Right lung (tissue), 5 donors: ENCODE measurements around the gene PDE4D. TPM values are rescaled to one million over a fixed set of nuclear protein-coding genes. Genes with fewer than 3 reads are reported as not detected.
"Not testable (repeated sequence)": the region's sequence is repeated elsewhere in the genome, so short reads cannot be mapped to it uniquely, and the experiment has no call there.

ENCODE experiments used
- DNase-seq, 2 donors: peaks; one replicate each; pipeline ENCODE4 v3.0.0-alpha.2; 2013
- polyA plus RNA-seq, 5 donors: library from polyadenylated mRNA; unstranded; fragments of 120-200 nt; gene quantifications; one replicate each; pipeline versions ENCODE4 v1.2.1 to v1.2.3, GENCODE V29; 2013; ENCODE audit warnings: inconsistent platforms in 1 of 5, low replicate concordance in 1 of 5; ENCODE audit not compliant: insufficient read length in 5 of 5, insufficient read depth in 1 of 5

The PDE4D gene
- polyA plus RNA-seq, 5 donors, result 14.6 to 27.4 (median 22.0) TPM

DNA sequence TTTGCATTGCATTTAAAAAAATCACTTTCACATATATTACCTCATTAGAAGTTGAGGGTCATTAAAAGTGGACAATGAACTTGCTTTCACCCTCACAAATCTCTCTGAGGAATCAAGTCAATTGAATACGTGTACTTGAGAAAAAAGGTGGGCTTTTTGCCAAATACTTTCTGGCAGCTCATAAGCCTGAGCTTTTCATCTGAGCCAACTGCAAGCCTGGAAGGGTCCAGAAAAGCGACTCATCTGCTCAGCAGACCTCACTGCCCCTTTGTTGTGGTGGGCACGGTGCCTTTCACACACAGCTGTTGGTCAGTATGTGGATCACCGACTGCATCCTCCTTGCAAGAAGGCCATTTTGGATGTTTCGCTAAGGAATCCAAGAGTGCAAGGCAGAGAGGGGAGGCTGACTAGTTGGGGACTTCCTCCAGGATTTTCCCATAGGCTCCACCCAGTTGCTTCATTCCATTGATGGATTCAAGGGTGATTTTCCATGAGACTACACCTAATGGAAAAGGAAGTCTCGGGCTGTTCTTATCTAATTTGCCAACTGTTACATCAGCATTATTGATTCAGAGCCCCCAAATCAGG is 564.7 kb downstream of the PDE4D start:
- DNase-seq, result peak; percentile 68 to 72

DNA sequence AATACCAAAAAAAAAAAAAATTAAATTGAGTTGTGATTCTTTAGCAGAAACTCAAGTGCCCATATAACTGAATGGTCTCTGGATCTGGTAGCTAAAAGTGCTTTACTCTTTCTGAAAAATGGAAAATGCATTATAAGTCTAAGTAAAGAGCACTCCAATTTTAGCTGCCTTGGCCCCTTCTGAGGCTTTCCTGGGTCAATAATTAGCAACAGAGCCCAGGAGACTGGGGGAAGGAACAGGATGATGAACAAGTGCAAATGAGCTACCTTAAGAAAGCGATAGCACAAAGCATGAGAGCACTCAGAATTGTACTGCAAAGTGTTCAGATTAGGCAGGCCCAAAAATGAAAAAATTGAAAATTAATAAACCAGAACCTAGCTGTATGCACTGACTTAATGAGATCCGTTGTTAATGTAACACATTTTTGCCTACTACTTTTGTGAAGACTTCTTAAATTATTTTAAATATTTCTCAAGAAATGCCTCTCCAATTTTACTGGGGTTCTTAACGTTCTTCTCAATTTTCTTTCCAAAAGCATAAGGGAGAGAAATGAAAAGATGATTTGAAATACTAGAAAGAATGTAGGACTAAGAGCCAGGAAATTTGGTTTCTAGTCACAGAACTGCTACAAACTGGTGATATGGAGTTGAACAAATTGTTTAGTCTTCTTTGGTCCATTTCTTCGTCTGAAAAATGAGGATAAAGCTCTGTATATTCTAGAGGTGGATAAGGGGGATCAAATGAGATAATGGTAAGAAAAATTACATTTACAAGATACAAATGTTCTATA is 566.1 kb downstream of the PDE4D start:
- no peak for DNase-seq

DNA sequence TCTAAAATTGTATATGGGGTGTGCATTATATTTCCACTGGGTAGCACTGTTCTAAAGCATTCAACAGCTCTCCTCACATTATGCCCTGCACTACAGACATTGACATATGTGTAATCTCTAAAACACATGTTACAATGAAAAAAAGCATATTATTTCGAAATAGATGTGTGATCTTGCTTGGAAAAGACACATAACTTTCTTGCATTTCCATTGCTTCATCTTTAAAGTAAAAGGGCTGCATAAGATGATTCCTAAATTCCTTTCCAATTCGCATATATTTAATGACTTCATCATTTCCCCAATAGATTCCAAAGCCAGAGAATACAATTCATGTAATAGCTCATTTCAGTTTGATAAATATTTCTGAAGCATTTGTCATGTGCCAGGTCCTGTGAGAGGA is 566.9 kb downstream of the PDE4D start:
- DNase-seq, result peak; percentile 73 to 78

DNA sequence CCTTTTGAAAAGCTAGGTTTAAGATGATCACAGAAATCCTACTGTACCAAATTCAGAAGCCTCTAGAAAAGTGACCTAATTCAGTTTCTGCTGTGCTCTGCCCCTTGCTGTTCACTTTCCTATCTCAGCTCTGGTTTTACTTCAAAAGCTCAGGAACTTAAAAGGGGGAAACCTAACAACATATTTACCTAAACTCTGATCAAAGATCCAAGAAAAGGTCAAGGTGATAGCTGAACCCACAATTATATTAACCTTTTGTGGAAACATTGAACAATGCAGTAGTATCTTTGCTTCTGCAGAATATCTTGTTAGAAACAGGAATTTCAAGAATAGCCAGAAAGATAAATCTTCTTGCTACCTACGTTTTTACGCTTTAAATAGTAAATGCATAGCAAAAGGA is 568.5 kb downstream of the PDE4D start:
- no peak for DNase-seq

DNA sequence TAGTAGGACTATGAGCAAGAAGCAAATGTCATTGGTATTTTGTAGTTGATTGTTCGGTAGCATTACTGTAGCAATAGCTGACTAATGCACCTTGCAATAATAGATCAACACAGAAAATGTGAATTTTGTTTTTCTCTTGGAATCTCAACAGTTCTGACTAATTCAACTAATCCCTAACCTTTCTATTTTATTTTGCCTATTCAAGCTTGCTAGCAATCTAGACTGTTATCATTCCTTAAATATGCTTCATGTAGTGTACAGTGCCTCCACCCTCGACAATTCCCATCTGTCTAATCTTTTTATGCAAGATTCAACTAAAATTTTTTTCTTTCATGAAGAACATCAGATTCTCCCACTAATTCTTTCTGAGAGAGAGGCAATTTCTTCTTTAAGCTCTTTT is 570.6 kb downstream of the PDE4D start:
- DNase-seq, result no peak

DNA sequence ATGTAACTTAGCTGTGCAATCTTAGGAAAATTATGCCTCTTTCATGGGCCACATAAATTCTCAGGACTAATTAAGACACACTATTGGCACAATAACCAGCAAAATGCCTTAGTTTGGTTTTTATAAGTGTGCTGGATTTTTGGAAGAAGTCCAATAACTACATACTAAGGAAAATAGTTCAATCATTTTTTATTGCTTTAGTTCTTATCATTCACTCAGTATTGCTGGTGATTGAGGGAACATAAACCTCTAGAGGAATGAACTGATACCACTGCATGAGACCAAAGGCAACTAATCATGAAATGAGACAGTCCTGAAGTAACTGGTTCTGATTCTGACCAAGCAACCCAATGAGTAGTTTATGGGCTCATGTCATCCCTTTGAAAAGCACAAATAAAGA is 571.5 kb downstream of the PDE4D start:
- DNase-seq, result no peak

DNA sequence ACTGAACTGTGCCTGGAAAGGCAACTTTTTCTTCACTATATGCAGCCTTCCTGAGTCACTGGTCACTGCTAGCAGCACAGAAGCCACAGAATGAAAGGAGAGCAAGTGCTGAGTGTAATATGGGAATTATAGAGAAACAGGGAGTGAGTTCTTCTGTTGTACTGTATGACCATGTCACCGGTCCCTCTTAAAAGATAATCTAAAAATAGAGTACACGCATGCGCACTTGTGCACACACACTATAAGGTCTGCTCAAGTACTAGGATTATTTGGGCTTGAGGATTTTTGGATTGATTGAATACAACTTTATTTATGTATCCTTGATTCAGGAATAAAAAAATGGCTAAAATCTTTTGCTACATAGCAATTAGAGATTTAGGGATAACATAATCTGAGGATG is 571.9 kb downstream of the PDE4D start:
- no peak for DNase-seq

DNA sequence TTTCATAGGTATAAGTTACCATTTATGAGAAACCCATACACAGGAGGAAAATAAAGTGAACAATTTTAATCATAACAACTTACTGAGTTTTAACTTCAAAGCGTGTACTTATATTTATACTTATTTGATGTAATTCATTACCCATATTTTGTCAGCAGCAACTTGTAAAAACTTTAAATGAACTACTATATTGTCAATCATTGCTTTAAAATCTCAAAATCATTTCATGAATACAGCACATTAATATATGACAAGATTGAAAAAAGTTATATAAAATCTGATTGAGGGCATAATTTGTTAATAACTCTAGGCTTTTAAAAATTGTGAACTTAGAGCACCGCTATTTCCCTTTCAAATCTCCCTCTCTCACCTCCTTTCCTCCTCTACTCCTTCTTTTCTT is 573.1 kb downstream of the PDE4D start:
- no peak for DNase-seq

DNA sequence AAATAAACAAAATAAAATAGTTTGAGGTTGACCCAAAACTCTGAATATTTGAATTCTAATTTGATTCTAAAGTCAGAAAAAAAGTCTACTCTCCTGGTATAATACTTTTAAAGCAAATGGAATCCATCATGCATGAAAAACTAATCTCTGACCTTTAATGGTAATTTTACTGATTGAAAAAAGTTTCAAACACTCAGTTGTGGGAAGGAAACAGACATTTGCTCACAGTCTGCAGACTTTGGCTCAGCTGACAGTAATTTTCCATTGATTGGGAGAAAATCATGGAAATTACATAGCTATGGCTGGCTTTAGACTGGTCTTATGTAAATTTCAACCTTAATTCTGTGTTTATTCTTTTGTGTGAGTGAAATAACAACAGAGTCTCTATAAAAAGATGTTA is 574.3 kb downstream of the PDE4D start:
- no peak for DNase-seq

DNA sequence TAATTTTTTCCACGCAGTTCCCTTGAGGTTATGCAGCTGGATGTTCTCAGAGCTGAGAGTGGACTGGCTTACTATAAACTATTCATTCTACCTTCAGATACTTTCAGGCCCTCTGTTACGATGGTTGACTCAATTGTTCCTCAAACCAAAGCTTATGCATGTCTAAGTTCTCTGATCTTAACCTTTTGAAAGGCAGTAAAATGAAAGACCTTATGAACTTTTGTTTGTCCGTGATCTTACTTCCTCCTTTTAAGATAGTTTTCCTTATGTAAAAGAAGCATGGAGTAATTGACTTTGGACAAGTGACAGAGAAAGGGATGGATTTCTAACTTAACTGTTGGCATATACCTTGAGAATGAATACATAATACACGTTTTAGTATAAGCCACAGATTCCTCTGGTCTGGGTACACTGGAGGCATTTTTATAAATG is 575.7 kb downstream of the PDE4D start:
- DNase-seq, result no peak

DNA sequence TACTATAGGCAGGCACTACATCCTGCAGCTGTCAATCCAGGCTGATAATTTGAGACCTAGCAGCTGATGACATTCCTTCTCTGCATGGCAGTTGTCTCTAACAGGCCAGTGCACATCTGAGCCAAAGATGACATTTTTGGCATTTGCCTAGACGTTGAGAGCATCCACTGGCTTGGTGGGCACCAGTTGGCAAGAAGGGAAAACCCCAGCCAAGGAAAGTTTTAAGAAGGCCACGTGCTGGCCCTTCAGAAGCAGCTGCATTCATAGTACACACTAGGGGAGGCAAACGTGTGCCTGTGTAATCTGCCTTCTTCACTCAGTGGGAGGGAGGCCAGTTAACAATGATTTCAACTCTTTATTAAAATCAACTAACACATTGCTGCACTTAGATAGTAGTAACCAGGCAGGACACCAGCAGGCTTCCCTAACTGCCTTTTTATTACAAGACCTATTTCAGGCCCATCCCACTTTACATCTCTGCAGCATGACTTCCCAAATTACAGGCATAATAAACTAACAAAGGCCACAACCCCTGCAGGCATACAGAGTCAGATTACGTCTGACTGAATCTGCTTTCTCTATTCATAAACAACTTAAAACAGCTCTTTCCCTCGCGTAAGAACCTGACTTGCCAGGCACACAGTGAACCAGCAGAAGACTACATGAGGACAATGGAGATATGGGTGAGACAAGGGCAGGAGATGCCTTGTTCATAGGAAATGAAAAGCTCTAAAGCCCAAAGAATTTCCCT is 576.3 kb downstream of the PDE4D start:
- no peak for DNase-seq

DNA sequence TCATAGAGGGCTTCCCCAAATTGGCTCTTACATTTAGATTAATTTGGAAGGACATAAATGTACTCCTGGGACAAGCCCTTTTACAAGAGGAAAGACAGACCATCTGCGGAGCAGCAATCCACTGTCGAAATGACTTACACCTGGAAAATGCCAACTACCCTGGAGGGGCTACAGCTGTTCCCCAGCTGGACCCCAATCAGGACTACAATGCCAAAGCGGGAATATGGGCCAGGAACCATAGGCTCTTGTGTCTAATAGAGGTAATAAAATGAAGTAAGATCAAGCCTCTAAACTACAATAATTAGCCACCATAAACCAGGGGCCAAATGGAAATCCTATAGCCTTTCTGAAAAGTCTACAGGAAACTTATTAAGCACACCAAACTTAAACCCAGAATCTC is 581.3 kb downstream of the PDE4D start:
- DNase-seq, result no peak

DNA sequence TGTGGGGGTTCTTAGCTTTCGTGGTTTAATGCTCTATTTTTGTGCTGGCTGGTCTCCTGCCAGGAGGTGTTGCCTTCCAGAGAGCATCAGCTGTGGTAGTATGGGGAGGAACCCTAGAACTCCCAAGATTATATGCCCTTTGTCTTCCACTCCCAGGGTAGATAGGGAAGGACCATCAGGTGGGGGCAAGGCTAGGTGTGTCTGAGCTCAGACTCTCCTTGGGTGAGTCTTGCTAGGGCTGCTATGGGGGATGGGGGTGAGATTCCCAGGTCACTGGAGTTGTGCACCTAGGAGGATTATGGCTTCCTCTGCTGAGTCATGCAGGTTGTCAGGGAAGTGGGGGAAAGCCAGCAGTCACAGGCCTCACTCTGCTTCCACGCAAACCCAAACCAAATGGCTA is 584.8 kb downstream of the PDE4D start:
- not testable (repeated sequence) for DNase-seq

DNA sequence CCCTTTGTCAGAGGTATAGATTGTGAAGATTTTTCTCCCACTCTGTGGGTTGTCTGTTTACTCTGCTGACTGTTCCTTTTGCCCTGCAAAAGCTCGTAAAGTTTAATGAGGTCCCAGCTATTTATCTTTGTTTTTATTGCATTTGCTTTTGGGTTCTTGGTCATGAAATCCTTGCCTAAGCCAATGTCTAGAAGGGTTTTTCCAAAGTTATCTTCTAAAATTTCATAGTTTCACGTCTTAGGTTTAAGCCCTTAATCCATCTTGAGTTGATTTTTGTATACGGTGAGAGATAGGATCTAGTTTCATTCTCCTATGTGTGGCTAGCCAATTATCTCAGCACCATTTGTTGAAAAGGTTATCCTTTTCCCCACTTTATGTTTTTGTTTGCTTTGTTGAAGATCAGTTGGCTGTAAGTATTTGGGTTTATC is 590.2 kb downstream of the PDE4D start:
- DNase-seq, result not testable (repeated sequence)

DNA sequence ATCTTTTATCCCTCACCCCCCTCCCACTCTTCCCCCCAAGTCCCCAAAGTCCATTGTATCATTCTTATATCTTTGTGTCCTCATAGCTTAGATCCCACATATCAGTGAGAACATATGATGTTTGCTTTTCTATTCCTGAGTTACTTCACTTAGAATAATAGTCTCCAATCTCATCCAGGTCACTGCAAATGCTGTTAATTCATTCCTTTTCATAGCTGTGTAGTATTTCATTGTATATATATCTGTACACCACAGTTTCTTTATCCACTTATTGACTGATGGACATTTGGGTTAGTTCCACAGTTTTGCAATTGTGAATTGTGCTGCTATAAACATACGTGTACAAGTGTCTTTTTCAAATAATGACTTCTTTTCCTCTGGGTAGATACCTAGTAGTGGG is 591.0 kb downstream of the PDE4D start:
- not testable (repeated sequence) for DNase-seq

DNA sequence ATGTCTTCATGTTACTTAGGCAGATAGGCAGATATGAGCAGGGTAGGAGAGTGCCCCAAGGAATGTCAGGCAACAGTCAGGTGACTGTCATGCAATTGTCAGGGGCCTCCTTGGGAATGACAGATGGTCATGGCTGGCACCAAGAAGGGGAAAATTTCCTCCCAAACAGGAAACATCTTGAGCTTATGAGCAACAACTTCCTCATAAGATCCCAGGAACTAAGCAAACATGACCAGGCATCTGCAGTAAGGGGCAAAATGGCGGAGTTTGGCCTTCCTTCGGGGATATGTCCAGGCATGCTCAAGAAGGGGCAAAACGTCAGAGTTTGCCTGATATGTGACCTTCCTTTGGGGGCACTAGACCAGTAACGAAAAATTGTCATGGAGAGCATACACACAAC is 591.8 kb downstream of the PDE4D start:
- no peak for DNase-seq

DNA sequence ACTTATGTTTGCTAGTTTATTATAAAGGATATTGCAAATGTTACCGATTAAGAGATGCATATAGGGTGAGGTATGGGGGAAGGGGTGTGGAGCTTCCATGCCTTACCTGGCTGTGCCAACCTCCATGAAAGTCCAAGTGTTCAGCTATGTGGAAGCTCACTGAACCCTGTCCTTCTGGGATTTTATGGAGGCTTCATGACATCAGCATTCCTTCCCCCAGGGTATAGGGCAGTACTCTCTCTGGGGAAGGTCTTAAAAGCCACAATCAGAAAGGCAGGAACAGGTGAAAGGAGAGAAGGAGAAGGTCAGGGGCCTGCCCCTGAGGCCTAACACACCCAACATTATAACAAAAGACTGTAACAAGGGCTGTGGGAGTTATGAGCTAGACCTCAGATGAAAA is 592.6 kb downstream of the PDE4D start:
- DNase-seq, result no peak

DNA sequence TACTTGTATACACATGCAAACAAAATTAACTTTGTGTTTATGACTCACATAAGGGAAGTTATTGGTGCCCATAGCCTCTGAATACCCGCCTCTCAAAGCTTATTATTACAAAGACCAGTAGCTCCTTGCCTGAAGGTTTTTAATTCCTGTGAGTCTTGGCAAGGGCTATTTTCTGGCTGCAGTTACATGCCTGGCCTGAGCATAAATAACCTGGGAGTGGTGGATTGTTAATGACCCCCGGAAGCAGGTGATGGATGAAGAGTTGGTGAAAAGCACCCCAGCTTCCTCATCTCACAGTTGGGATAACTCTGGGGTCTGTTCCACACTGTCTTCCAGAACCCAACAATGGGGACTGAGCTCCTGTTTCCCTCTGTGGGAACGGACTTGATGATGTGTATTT is 594.5 kb downstream of the PDE4D start:
- no peak for DNase-seq

DNA sequence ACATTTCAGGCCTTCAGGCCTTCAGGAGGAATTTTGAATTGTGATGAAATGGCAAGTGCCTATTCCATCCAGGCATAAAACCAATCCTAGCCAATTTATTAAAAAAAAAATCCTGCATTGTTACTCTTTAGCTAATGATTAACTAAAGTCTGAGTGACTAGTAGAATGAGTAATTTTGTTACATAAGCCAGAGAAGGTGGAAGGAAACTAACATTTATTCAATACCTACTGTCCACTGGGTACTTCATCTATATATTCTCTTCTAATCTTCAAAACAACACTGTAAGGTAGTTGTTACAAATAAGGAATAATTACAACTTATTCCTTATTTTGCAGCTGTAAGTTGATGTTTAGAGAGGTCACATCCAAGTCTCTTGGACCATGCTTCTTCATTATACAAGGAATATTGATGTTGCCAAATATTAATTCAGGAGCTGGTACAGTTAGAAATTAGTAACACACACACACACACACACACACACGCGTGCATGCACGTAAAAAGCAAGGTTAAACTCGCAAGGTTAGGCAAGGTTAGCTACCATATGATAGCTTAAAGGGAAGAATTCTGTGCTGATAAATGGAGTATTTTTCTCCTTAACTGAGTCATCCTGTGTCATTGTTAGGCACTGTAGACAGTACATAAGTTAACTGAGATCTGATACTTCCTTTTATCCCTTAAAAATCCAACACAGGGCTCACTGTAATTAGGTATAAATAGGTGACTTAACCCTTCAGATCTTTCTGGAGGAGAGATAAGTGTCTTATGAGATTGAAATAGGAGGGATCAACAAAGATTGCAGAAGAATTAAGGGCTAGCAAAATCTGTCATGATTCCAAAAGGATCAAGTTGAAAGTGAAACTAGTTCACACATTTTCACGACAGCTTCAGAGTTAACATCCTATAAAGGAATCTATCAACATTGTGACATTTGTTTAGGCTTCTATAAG is 596.9 kb downstream of the PDE4D start:
- no peak for DNase-seq

DNA sequence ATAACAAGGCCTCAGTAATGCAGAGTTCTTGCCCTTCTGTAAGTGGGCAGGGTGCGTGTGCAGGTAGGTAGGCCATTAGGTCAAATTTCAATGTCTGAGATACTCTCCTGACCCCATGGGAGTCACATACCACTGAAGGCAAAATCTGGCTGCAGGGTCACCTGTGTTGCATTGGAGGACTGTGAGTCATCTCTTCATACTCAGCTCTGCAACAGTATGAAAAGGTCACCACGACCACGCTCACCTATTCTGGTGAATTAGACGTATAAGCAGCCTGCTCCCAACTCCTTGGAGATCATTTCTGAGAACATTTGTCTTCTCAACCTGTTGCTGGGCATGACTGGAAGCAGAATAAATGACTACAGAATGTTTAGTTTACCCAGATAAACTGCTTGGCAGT is 599.8 kb downstream of the PDE4D start:
- DNase-seq, result no peak

DNA sequence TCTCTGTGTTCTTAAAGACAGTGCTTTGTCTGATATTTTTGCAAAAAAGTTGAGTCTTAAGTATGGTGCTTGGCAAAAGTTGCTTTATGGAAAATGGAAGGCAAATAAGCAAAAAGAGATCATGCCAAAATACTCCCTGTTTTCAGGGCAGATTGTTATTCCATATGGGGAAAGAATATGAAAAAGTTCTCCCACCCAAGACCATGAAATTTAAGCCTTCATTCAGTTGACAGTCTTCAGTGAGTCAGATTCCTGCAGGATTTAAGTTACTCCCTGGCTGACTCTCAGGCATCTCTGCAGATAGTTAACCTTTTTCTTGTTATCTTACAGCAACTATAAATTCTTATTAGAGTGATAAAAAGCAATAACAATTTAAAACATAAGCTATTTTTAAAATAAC is 601.6 kb downstream of the PDE4D start:
- no peak for DNase-seq

DNA sequence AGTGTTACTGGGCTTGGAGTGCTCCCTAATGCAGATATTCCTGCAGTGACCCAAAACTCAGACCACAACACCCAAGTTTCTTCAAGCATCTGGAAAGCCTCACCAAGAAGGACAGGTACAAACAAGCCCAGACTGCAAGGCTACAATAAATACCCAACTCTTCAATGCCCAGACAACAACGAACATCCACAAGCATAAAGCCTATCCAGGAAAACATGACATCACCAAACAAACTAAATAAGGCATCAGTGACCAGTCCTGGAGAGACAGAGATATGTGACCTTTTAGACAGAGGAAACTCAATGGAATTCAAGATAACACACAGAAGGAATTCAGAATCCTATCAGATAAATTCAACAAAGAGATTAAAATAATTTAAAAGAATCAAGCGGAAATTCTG is 605.6 kb downstream of the PDE4D start:
- DNase-seq, result no peak
